Trophoblast cell (in vitro differentiated cells and primary cell): Measurements from ENCODE around the gene SMAD3.

Experiments
- DNase-seq, 2 donors: peaks; one replicate each; pipeline ENCODE4 v3.0.0-alpha.2; 2016
- H2AFZ ChIP-seq: 2 replicates; pipeline ENCODE4 v1.6.1; 2013; ENCODE audit warnings: low read length, moderate library complexity, mild to moderate bottlenecking; ENCODE audit not compliant: insufficient read depth, poor library complexity
- H2AK5ac ChIP-seq: 2 replicates; pipeline ENCODE4 v1.6.1; 2013; ENCODE audit warnings: mild to moderate bottlenecking, low read length
- H2BK120ac ChIP-seq: 2 replicates; pipeline ENCODE4 v1.6.1; 2013; ENCODE audit warnings: low read length, mild to moderate bottlenecking, moderate library complexity; ENCODE audit not compliant: insufficient read depth, poor library complexity
- H2BK12ac ChIP-seq: 2 replicates; pipeline ENCODE4 v1.6.1; 2013; ENCODE audit warnings: mild to moderate bottlenecking, low read length, moderate library complexity
- H2BK5ac ChIP-seq: 2 replicates; pipeline ENCODE4 v1.6.1; 2013; ENCODE audit warnings: low read length, low read depth, moderate library complexity, mild to moderate bottlenecking; ENCODE audit not compliant: poor library complexity
- H3K14ac ChIP-seq: 2 replicates; pipeline ENCODE4 v1.6.1; 2013; ENCODE audit warnings: mild to moderate bottlenecking, low read length
- H3K18ac ChIP-seq: 2 replicates; pipeline ENCODE4 v1.6.1; 2013; ENCODE audit warnings: mild to moderate bottlenecking, low read length
- H3K23ac ChIP-seq: 2 replicates; pipeline ENCODE4 v1.6.1; 2013; ENCODE audit warnings: low read length
- H3K27ac ChIP-seq: 2 replicates; pipeline ENCODE4 v1.5.1; 2013; ENCODE audit warnings: low read depth, mild to moderate bottlenecking, inconsistent platforms, low read length, moderate library complexity
- H3K27me3 ChIP-seq: 2 replicates; pipeline ENCODE4 v1.6.1; 2013; ENCODE audit warnings: inconsistent platforms, mild to moderate bottlenecking, low read length, moderate library complexity; ENCODE audit not compliant: insufficient read depth
- H3K36me3 ChIP-seq, 2 experiments: 1 replicate in 1 of 2; 2 replicates in 1 of 2; pipeline ENCODE4 v1.6.1; 2013; ENCODE audit warnings: low read length in 2 of 2, mild to moderate bottlenecking in 2 of 2, moderate library complexity in 1 of 2; ENCODE audit not compliant: insufficient read depth in 2 of 2, control insufficient read depth in 1 of 2
- H3K4ac ChIP-seq: 2 replicates; pipeline ENCODE4 v1.6.1; 2013; ENCODE audit warnings: low read depth, mild to moderate bottlenecking, low read length, moderate library complexity
- H3K4me1 ChIP-seq, 2 experiments: 1 replicate in 1 of 2; 2 replicates in 1 of 2; pipeline ENCODE4 v1.6.1; 2013; ENCODE audit warnings: low read length in 2 of 2, mild to moderate bottlenecking in 2 of 2, moderate library complexity in 1 of 2; ENCODE audit not compliant: insufficient read depth in 2 of 2, control insufficient read depth in 1 of 2
- H3K4me2 ChIP-seq: 2 replicates; pipeline ENCODE4 v1.6.1; 2013; ENCODE audit warnings: inconsistent platforms, mild to moderate bottlenecking, low read length, moderate library complexity
- H3K4me3 ChIP-seq: 2 replicates; pipeline ENCODE4 v1.5.1; 2013; ENCODE audit warnings: mild to moderate bottlenecking, low read depth, low read length, inconsistent platforms
- H3K79me1 ChIP-seq: one replicate; pipeline ENCODE4 v1.6.1; 2013; ENCODE audit warnings: low read length
- H3K79me2 ChIP-seq: 2 replicates; pipeline ENCODE4 v1.6.1; 2013; ENCODE audit warnings: low read length, mild to moderate bottlenecking; ENCODE audit not compliant: control insufficient read depth, insufficient read depth, poor library complexity
- H3K9ac ChIP-seq: 2 replicates; pipeline ENCODE4 v1.6.1; 2013; ENCODE audit warnings: mild to moderate bottlenecking, low read length
- H3K9me3 ChIP-seq: 2 replicates; pipeline ENCODE4 v1.6.1; 2013; ENCODE audit warnings: low read depth, mild to moderate bottlenecking, control low read depth, inconsistent platforms, low read length; ENCODE audit not compliant: insufficient read depth
- H4K12ac ChIP-seq: 2 replicates; pipeline ENCODE4 v1.6.1; 2013; ENCODE audit warnings: low read depth, mild to moderate bottlenecking, low read length, moderate library complexity
- H4K8ac ChIP-seq: 2 replicates; pipeline ENCODE4 v1.6.1; 2013; ENCODE audit warnings: low read depth, mild to moderate bottlenecking, low read length, moderate library complexity
- H4K91ac ChIP-seq: one replicate; pipeline ENCODE4 v1.6.1; 2013; ENCODE audit warnings: low read depth, mild to moderate bottlenecking, low read length, moderate library complexity
- WGBS: extraction: QIAGEN DNeasy Blood & Tissue Kit; methylation state at CpG from one replicate; pipeline ENCODE4 v1.1.7; 2013; ENCODE audit warnings: missing lambda C conversion rate; ENCODE audit not compliant: insufficient read length, insufficient coverage; ENCODE audit errors: extremely low coverage; 5-methylcytosine and 5-hydroxymethylcytosine counted together

The SMAD3 gene

GRCh38 chr15:67114846-67115585 lies 49.6 kb downstream of the SMAD3 start:
- Histone ChIP-seq H3K9me3 (no peaks in the 10 kb centered on the region), H3K23ac (no peak overlapping the region), H3K14ac (peak overlapping the region; percentile 22), H4K91ac (no peak overlapping the region), H3K36me3 (peaks cover 0 to 5% of the 10 kb centered on the region in 2 experiments), H2AK5ac (no peak overlapping the region), H3K4me2 (no peak overlapping the region), H4K12ac (no peak overlapping the region), H2BK5ac (no peak overlapping the region), H2BK12ac (no peak overlapping the region), H2BK120ac (no peak overlapping the region), H3K27me3 (no peaks in the 10 kb centered on the region), H3K9ac (no peak overlapping the region), H3K4me3 (no peak overlapping the region), H3K27ac (no peak overlapping the region), H3K4ac (no peak overlapping the region), H3K79me1 (peaks cover 8% of the 10 kb centered on the region), H3K18ac (peak overlapping the region; percentile 25), H3K4me1 (peaks cover 27 to 41% of the 10 kb centered on the region in 2 experiments), H4K8ac (no peak overlapping the region), H2AFZ (no peak overlapping the region), H3K79me2 (no peaks in the 10 kb centered on the region)
- DNase-seq: peak in 1 of 2 donors; percentile 37
- no CpG with 5 or more reads among the region's 6 CpGs for WGBS

- H3K14ac ChIP-seq: no peak overlapping the region
Measured at GRCh38 chr15:67115586-67115969, 50.2 kb downstream of the SMAD3 start.

GRCh38 chr15:67116742-67117141 lies 51.3 kb downstream of the SMAD3 start:
- H4K8ac ChIP-seq: peak overlapping the region; percentile 17
- H2BK120ac ChIP-seq: no peak overlapping the region
- H3K27ac ChIP-seq: no peak overlapping the region
- no peak overlapping the region for H3K4me2 ChIP-seq
- no peak overlapping the region for H3K23ac ChIP-seq
- DNase-seq: peak; percentile 80 to 94
- no peak overlapping the region for H4K12ac ChIP-seq
- no peak overlapping the region for H2AFZ ChIP-seq
- no peaks in the 10 kb centered on the region for H3K9me3 ChIP-seq
- H3K4me3 ChIP-seq: no peak overlapping the region
- H3K9ac ChIP-seq: no peak overlapping the region
- no peak overlapping the region for H3K4ac ChIP-seq
- H2AK5ac ChIP-seq: no peak overlapping the region
- H3K14ac ChIP-seq: no peak overlapping the region
- no CpG with 5 or more reads among the region's 2 CpGs for WGBS
- H3K18ac ChIP-seq: no peak overlapping the region
- H2BK5ac ChIP-seq: no peak overlapping the region
- H2BK12ac ChIP-seq: no peak overlapping the region
- peaks cover 0 to 5% of the 10 kb centered on the region in 2 experiments for H3K36me3 ChIP-seq
- no peaks in the 10 kb centered on the region for H3K79me2 ChIP-seq
- peaks cover 15% of the 10 kb centered on the region for H3K79me1 ChIP-seq
- peaks cover 38 to 54% of the 10 kb centered on the region in 2 experiments for H3K4me1 ChIP-seq
- H3K27me3 ChIP-seq: no peaks in the 10 kb centered on the region
- peak overlapping the region; percentile 59 for H4K91ac ChIP-seq

More at GRCh38 chr15:67115586-67115969, 50.2 kb downstream of the SMAD3 start:
- WGBS: no CpG with 5 or more reads among the region's 1 CpG
- Histone ChIP-seq H3K4me3 (no peak overlapping the region), H3K9me3 (no peaks in the 10 kb centered on the region), H4K8ac (no peak overlapping the region), H4K91ac (no peak overlapping the region), H3K4me2 (no peak overlapping the region), H2BK120ac (no peak overlapping the region), H2AFZ (no peak overlapping the region), H3K27me3 (no peaks in the 10 kb centered on the region), H3K9ac (no peak overlapping the region), H3K36me3 (peaks cover 0 to 5% of the 10 kb centered on the region in 2 experiments), H4K12ac (no peak overlapping the region), H3K79me2 (no peaks in the 10 kb centered on the region), H3K23ac (no peak overlapping the region), H3K4me1 (peaks cover 33 to 47% of the 10 kb centered on the region in 2 experiments), H3K27ac (no peak overlapping the region), H2AK5ac (no peak overlapping the region), H3K18ac (peak overlapping the region; percentile 4), H2BK5ac (no peak overlapping the region), H3K79me1 (peaks cover 11% of the 10 kb centered on the region), H2BK12ac (no peak overlapping the region), H3K4ac (no peak overlapping the region)
- no peak for DNase-seq

- Histone ChIP-seq H2BK120ac (peak overlapping the region; percentile 35), H3K4me2 (no peak overlapping the region), H3K9me3 (no peaks in the 10 kb centered on the region), H3K4ac (no peak overlapping the region), H3K36me3 (peaks cover 0 to 5% of the 10 kb centered on the region in 2 experiments), H3K23ac (no peak overlapping the region), H2AFZ (no peak overlapping the region), H3K4me1 (peaks cover 38 to 54% of the 10 kb centered on the region in 2 experiments), H4K12ac (no peak overlapping the region), H3K14ac (peak overlapping the region; percentile 15), H2BK12ac (no peak overlapping the region), H3K27ac (no peak overlapping the region), H3K9ac (no peak overlapping the region), H4K91ac (peak overlapping the region; percentile 59), H3K79me2 (no peaks in the 10 kb centered on the region), H3K27me3 (no peaks in the 10 kb centered on the region), H3K18ac (peak overlapping the region; percentile 57), H3K79me1 (peaks cover 15% of the 10 kb centered on the region), H2BK5ac (no peak overlapping the region), H2AK5ac (peak overlapping the region; percentile 8), H3K4me3 (no peak overlapping the region), H4K8ac (peak overlapping the region; percentile 17)
- DNase-seq: no peak
- no CpG with 5 or more reads among the region's 3 CpGs for WGBS
Measured at GRCh38 chr15:67117370-67117769, 52.0 kb downstream of the SMAD3 start.
